GM10248 (cell line): ENCODE data around the gene SLC29A1.

Experiments
- CTCF ChIA-PET: fragments of 300-600 bp; sonication (Branson Sonifier 250); formaldehyde crosslinking; extraction: SDS; loops from one replicate; lab custom pipeline; 2021; ENCODE audit warnings: antibody characterized with exemption; lab: Yijun Ruan, JAX
- POLR2A ChIA-PET: fragments of 350-650 bp; sonication (Branson Sonifier 250); formaldehyde crosslinking; extraction: SDS; loops from one replicate; lab custom pipeline; 2020; ENCODE audit warnings: antibody characterized with exemption; lab: Yijun Ruan, JAX
- DNase-seq: peaks from one replicate; pipeline ENCODE4 v3.0.0; 2012; ENCODE audit errors: extremely low spot score
- TF ChIP-seq, protein P1 (sequence below): IDR thresholded peaks from 2 replicates; pipeline ENCODE4 v1.5.1; 2012; ENCODE audit warnings: mild to moderate bottlenecking, low read depth; ENCODE audit errors: extremely low read depth, missing control alignments, control extremely low read depth

SLC29A1 gene

DNA sequence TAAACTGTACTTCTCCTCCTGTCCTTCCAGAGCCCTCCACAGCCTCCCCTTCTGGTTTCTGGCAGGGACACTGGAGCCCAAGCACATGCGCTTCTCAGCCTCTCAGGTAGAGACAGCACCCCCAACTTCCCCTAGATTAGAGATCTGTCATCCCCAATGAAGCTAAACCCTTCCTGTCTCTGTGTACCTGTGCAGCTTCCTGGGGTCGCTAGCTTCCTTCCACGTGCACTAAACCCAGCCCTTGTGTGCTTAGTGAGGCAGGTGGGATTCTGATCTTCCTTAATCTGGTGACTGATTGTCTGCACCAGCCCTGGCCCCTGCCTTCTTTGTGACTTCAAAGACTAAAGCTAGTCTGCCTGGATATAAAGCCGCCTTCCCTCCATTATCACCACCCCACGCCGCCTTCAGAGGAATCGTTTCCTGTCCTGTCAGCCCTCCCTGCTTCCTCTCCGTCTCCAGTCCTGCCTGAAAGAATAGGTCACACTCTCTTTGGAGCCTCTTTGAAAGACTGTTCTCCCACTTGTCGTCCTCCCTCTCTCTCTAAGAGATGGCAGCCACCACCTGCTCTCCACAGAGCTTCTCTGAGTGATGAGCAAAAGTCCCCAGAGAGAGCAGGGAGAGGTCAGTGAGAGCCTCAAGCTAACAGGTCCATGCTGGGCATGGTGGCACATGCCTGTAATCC lies 37.3 kb upstream of the SLC29A1 start:
- TF ChIP-seq, protein P1, sequence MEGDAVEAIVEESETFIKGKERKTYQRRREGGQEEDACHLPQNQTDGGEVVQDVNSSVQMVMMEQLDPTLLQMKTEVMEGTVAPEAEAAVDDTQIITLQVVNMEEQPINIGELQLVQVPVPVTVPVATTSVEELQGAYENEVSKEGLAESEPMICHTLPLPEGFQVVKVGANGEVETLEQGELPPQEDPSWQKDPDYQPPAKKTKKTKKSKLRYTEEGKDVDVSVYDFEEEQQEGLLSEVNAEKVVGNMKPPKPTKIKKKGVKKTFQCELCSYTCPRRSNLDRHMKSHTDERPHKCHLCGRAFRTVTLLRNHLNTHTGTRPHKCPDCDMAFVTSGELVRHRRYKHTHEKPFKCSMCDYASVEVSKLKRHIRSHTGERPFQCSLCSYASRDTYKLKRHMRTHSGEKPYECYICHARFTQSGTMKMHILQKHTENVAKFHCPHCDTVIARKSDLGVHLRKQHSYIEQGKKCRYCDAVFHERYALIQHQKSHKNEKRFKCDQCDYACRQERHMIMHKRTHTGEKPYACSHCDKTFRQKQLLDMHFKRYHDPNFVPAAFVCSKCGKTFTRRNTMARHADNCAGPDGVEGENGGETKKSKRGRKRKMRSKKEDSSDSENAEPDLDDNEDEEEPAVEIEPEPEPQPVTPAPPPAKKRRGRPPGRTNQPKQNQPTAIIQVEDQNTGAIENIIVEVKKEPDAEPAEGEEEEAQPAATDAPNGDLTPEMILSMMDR, result no peak
- DNase-seq, result peak; percentile 18
- CTCF ChIA-PET, result interaction anchor here (0.8 to 3.8 kb wide), 7 partner anchors 9 to 51 kb away, joined by 3 to 27 read pairs (median 4); no protein-coding TSS in a partner anchor
- POLR2A ChIA-PET, result interaction anchor here (0.9 kb wide), 1 partner anchor 67 kb away, joined by 3 read pairs; no protein-coding TSS in a partner anchor

DNA sequence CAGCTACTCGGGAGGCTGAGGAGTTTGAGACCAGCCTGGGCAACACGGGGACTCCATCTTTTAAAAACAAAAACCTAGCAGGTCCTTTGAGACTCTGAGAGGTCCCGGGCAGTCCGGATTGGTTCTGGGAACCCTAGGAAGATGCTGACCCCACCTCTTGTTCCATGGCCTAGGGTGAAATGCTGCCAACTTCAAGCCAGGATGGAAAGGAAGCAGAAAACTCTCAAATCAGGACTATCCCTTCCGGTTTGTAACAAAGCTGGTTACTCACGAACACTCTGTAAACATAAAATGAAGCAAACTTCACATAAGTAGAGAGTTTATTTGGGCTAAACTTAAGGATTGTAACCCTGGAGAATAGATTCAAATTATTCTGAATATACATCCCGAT lies 36.8 kb upstream of the SLC29A1 start:
- CTCF ChIA-PET, result interaction anchor here (0.8 to 3.8 kb wide), 7 partner anchors 9 to 51 kb away, joined by 3 to 27 read pairs (median 4); no protein-coding TSS in a partner anchor
- TF ChIP-seq, protein P1, result no peak
- no peak for DNase-seq
- POLR2A ChIA-PET, result no interaction called here

DNA sequence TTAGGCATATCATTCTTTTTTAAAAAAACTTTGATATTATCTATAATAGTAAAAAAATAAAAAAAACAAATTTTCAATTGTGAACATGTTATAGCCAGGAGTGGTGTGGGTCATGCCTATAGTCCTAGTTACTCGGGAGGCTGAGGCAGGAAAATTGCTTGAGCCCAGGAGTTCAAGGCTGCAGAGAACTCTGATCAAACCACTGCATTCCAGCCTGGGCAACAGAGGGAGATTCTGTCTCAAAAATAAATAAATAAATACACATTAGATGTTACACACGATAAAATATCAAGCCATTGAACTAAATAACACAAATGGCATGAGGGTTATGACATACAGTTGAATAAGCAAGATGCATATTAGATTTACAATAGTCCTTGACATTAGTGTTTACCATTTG lies 34.6 kb upstream of the SLC29A1 start:
- POLR2A ChIA-PET, result no interaction called here
- no peak for DNase-seq
- CTCF ChIA-PET, result interaction anchor here (0.9 to 2.7 kb wide), 6 partner anchors 10 to 49 kb away, joined by 3 to 18 read pairs (median 4); partner anchors contain the start of gene SLC29A1
- TF ChIP-seq, protein P1, result no peak

DNA sequence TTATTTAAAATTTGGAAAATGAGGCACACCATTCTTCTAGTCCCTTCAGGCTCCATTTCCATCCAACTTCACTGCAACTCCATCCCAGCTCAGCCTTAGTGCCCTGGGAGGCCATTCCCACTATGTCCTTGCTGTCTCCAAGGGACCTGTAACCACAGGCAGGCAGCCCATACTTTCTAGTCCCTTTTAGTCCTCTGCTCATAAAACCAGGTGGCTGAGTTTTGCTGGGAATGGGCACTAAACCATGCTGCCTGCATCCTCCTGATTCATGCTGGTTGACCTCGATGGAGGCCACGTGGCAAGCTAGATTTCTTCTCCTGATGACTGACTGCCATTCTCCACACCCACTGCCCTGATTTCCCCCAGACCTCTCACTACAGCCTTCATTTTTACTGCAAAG lies 34.1 kb upstream of the SLC29A1 start:
- DNase-seq, result no peak
- ChIA-PET CTCF (interaction anchor here (0.7 to 2.7 kb wide), 8 partner anchors 9 to 45 kb away, joined by 3 to 18 read pairs (median 4); partner anchors contain the start of gene SLC29A1), POLR2A (interaction anchor here (1.0 kb wide), 1 partner anchor 34 kb away, joined by 3 read pairs; the partner anchor contains the start of gene SLC29A1)
- TF ChIP-seq, protein P1, result no peak

DNA sequence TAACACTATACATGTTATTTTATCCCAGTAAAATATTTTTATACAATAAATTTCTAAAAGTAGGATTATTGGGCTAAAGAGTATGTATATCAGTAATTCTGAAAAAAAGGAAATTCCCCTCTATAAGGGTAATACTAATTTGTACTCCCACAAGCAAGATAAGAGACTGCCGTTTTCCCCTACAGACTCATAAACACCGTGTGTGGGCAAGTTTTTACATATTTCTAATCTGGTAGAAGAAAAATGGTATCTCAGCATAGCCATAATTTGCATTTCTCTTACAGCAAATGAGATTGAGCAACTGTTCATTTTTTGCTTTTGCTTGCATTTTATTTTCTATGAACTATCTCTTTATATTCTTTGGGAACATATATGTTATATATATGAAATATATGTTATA lies 32.7 kb upstream of the SLC29A1 start:
- TF ChIP-seq, protein P1, result no peak
- POLR2A ChIA-PET, result no interaction called here
- DNase-seq, result peak; percentile 64
- CTCF ChIA-PET, result interaction anchor here (1.0 to 2.7 kb wide), 5 partner anchors 10 to 44 kb away, joined by 3 to 18 read pairs (median 7); no protein-coding TSS in a partner anchor

DNA sequence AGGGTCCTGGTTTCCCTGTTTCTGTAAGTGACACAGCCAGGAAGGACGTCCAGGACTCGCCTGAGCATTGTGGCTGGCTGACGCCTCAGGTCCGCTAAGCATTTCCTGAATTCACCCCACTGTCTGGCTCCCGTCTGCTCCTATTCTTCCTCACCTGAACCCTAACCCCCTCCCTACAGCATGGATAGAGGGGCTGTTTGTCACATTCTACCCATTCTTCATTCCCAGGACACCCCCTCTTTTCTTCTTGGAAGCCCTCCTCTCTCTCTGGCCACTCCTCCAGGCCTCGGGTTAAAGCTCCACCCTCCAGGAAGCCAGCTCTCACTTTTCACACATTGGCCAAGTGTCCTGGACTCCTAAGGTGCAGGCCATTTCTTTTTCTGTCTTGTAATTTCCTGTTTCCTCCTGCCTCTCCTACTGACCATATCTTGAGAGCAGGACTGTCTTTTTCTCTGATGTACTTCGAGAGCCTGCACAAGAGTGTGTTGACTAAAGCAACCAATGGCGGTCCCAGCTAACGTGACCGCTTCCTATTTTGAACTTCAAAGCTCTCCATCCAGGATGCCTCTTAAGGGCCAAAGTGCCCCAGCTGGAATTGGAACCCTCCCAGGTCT lies 30.9 kb upstream of the SLC29A1 start:
- DNase-seq, result peak; percentile 39
- ChIA-PET POLR2A (no interaction called here), CTCF (interaction anchor here (1.0 to 3.2 kb wide), 7 partner anchors 20 to 120 kb away, joined by 3 to 21 read pairs (median 4); partner anchors contain the start of gene AARS2)
- TF ChIP-seq, protein P1, result no peak
